NCI-H2227 (cell line): ENCODE results near the gene RNPS1.

Experiments
- DNase-seq: peaks from one replicate; lab custom pipeline; 2025; ENCODE audit not compliant: unreplicated experiment; lab: John Stamatoyannopoulos, UW

Gene RNPS1

DNA sequence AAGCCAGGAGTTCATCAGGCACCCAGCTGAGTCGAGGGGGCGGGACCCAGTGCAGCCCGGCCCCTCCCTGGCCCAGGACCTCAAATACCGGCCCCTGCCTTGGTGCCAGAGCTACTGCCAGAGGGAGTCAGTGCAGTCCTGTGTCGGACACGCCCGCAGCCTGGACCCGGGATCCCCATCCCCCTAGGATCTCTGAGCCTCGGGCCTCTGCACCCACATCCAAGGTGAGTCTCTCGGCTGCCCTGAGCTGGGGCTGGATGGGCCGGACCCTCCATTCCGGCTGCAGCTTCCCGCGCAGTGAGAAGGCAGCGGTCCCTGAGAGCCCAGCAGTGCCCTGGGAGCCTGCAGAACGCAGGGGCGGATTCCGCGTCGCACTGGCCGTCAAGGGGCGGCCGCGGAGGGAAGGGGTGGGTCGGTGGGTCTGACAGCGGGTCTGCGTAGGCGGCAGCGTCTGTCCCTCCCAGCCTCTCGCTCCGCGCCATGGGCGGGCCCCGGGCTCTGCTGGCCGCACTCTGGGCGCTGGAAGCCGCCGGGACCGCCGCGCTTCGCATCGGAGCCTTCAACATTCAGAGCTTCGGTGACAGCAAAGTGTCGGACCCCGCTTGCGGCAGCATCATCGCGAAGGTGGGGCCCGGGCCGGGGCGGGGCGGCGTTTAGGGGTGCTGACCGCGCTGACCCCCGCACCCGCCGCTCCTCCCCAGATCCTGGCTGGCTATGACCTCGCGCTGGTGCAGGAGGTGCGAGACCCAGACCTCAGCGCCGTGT lies 31.4 kb downstream of the RNPS1 start, which contains the start of gene DNASE1L2:
TSS of gene DNASE1L2 (plus strand) at position 108 of the 765 bp plus-strand sequence. CDS start at position 481, 373 bp downstream.
- peak; percentile 74 for DNase-seq

DNA sequence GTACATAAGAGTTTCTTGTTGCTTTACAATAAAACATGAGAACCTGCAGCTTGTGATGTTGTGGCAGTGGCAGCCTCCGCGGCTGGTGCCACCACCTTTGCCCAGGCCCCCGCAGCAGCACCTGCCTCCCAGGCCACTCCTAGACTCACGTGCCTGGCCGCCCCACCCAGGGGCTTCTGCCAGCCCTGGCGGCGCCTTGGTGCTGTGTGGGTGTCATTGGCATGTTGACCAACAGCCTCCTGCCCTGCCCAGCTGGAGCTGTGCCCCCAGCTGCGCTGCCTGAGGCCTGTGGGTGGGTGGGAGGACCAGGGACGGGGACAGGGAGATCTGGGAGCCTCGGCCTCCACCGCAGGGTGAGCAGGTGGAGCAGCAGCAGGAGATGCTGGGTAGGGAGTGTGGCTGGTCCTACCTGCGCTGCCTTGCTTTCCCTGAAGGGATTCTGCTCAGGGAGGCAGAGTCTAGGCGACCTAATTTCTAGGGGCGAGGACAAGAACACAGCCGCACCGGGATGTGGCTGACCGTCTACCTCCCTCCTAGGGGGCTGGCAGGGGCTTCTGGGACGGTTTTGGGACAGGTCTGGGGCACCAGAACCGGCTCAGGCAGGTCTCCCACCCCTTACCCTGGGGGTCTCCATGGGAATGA lies 32.1 kb downstream of the RNPS1 start:
- DNase-seq = no peak

DNA sequence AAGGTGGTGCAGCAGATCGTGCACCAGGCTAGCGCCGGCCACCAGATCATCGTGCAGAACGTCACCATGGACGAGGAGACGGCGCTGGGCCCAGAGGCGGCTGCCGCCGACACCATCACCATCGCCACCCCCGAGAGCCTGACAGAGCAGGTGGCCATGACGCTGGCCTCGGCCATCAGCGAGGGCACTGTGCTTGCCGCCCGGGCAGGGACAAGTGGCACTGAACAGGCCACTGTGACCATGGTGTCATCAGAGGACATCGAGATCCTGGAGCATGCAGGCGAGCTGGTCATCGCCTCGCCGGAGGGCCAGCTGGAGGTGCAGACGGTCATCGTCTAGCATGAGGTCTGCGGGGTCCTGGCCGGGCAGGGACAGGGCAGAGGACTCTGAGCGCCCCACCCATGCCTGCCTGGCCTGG lies 32.7 kb downstream of the RNPS1 start:
- no peak for DNase-seq

DNA sequence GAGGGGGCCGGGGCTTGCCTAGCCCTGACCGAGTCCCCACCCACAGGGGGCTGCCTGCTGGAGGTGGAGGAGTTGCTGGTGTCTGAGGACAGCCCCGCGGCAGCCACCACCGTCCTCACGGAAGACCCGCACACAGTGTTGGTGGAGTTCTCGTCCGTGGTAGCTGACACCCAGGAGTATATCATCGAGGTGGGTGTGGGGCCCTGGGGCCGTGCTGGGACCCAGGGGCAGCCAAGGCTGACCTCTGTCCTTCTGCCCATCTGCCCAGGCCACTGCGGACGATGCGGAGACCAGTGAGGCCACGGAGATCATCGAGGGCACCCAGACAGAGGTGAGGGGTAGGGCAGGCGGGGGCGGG lies 33.1 kb downstream of the RNPS1 start:
- no peak for DNase-seq

DNA sequence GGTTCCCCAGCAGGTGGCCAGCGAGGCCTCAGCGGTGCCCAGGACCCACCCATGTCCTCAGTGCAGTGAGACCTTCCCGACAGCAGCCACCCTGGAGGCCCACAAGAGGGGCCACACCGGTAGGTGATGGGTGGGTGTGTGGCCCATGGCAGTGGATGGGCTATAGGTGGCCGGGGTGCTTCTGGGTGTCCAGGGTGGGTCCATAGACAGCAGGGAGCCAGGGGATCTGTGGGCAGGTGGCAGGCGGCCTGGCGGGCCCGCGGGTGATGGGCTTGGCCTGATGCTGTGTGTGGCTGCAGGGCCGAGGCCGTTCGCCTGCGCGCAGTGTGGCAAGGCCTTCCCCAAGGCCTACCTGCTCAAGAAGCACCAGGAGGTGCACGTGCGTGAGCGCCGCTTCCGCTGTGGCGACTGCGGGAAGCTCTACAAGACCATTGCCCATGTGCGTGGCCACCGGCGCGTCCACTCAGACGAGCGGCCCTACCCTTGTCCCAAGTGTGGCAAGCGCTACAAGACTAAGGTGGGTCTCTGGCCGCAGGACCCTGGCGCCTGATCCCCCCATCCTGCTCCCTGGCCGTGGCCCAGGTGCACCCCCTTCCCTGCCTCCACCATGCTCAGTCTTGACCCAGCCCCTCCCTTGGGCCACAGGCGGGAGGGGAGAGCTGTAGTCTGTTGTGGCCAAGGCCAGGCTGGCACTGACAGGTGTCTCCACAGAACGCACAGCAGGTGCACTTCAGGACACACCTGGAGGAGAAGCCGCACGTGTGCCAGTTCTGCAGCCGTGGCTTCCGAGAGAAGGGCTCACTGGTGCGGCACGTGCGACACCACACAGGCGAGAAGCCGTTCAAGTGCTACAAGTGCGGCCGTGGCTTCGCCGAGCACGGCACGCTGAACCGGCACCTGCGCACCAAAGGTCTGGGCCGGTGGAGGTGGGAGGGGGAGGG lies 33.8 kb downstream of the RNPS1 start:
- no peak for DNase-seq

DNA sequence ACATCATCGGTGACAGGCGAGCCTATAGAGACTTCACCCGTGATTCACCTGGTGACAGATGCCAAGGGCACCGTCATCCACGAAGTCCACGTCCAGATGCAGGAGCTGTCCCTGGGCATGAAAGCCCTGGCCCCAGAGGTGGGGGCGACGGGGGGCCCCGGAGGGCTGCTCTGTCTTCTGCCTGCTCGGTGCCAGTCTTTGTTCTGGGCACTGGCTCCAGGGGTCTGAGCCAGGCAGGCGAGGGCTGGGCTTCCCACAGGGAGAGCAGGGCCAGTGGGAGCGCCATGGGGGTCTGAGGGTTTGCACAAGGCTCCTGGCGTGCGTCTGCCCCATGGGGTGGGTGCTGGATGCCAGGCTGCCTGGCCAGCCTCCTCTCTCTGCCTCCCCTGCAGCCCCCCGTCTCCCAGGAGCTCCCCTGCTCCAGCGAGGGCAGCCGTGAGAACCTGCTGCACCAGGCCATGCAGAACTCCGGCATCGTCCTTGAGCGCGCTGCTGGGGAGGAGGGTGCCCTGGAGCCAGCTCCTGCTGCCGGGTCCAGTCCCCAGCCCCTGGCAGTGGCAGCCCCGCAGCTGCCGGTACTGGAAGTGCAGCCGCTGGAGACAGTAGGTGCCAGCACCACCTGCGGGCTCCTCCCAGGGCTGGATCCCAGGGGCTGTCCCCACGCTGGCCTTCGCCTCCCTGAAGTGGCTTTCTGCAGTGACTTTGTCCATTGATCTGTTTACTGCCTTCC lies 34.7 kb downstream of the RNPS1 start:
- no peak for DNase-seq

DNA sequence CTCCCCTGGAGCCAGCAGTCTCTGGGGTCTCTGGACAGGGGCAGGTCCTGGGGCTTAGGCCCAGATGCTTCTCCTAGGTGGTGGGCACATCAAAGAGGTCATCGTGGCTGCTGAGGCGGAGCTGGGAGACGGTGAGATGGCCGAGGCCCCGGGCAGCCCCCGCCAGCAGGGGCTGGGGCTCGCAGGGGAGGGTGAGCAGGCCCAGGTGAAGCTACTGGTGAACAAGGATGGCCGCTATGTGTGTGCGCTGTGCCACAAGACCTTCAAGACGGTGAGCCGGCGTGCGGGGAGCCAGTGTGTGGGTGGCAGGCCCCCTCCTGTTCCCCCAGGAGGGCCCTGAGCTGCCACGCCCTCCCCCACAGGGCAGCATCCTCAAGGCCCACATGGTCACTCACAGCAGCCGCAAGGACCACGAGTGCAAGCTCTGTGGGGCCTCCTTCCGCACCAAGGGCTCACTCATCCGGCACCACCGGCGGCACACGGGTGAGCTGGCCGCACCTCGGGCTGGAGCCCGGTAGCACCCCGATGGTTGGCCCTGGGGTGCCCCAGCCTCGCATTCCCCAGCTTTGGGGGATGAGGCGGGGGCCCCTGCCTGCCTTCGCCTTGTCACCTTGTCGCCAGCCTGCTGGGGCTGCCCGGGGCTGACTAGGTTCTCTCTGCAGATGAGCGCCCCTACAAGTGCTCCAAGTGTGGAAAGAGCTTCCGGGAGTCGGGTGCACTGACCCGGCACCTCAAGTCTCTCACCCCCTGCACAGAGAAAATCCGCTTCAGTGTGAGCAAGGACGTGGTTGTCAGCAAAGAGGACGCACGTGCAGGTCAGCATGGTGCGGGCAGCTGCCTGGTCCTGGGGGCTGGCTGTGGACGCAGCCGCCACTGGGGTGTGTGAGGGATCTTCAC lies 35.6 kb downstream of the RNPS1 start:
- no peak for DNase-seq

DNA sequence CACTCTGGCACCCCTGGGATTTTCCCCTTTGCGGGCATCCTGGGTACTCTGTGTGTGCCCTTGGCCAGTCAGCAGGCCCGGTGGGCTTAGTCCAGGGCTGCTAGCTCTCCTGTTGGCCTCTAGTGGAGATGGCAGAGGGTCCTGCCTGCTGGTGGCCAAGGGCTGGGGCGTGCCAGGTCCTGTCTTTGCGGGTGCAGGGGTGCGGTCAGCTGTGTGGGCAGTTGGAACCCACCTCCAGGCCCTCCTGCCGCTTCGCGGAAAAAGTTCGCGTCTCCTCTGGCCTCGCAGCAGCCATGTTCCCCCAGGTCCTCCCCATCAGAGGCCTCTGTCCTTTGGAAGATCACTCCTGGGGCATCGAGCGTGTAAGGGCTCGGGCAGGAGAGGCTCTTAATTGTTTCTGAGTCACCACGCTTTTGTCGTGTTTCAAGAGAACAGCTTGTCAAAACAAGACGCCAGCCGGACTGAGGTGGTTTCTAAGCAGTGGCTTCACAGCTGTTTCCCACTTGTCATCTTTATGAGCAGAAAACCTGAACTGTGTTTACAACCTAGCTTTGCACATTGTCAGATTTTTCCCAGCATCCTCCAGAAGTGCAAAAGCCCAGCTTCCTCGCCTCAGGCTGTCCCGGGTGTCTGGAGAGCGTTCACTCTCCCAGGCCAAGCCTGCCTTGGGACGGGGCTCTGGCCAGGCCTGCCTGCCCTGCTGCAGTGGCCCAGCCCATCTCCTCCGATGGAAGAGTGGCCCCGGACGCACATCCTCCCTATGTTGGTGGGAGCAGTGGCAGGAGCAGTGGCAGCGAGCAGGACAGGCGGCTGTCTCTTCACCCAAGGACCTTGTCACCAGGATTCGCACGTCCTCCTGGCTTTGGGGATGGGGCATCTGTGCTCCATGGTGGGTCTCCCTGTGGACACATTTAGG lies 36.7 kb downstream of the RNPS1 start:
- peak; percentile 24 for DNase-seq

DNA sequence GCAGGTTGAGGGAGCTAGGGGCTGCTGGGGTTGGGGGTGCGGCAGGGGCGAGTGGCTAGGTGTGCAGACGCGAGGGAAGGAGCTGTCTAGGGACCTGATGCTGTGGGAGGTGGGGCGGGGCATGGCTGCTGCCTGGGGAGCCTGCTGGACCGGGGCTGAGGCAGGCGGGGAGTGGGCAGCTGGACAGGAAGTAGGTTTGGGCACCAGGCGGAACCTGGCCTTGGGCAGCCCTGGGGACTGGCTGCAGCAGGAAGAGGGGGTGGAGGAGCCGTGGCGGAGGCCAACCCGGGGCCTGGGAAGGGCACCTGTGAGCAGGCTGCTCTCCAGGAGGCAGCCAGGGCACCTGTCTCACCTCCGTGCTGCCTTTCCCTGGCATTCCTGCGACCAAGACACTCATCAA lies 37.5 kb downstream of the RNPS1 start:
- DNase-seq = no peak

DNA sequence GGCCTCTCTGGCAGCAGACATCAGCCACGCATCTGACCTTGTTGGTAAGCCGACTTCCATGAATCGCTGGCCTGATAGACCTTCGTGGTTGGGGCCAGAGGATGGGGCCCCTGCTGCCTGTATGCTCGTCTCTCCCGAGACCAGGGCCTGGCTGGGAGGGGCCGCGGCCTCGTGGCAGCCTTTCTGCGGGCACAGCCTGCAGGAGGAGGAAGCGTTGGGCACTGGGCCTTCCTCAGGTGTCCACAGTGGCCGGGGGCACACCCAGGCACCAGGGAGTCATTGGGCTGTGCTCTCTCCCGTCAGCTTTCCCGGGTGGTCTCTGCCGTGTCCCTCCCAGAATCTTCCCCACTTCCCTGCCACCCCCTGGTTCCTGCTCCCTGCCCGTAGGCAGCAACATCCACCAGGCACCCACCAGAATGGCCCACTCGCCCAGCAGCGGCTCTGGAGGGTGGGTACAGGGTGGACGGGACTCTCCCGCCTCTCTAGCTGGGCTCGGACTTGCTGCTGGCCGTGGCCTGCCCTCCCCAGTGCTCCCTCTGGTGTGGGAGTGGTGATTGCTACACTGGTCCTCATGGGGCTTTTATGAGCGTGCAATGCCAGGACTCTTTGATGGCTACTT lies 38.2 kb downstream of the RNPS1 start:
- DNase-seq = no peak

DNA sequence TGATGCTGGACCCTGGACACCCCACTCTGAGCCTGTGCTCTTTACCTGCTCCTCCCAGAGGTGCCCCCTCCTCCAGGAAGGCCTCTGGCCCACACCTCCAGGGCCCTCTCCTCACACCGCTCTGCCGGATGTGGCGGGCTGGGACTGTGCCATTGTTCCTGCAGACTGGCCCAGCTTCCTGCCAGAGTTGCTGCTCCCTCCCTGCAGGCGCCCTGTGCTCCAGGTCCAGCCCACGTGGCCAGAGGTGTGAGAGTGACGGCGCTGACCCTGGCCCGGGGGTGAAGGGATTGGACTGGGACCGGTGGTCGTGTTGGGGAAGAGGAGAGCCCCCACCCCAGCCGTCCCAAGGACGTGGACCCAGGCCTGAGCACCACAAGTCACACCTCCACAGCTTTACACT lies 38.8 kb downstream of the RNPS1 start:
- no peak for DNase-seq

DNA sequence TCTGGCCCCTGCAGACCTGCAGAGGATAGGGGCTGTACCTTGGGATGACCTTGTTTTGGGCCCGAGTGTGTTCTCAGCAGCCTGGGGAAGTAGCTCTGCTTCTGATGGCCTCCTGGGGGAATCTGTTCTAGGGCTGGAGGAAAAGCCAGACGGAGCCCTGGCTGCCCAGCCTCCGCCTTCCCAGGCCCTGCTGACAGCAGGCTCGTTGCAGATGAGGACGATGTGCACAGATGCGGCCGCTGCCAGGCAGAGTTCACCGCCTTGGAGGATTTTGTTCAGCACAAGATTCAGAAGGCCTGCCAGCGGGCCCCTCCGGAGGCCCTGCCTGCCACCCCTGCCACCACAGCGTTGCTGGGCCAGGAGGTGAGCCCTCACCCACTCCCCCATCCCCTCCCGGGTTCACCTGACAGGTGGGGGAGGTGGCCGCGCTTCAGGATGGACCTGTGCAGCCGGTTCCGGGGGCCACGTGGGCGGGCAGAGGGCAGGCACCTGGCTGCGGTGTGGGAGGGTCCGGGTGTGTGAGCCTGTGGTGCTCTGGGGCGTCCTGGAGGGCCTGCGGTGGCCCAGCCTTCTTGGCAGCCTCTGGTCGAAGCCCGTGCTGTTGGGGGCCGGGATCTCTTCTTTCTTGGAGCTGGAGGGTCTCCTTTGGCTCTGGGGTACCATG lies 39.6 kb downstream of the RNPS1 start:
- no peak for DNase-seq

DNA sequence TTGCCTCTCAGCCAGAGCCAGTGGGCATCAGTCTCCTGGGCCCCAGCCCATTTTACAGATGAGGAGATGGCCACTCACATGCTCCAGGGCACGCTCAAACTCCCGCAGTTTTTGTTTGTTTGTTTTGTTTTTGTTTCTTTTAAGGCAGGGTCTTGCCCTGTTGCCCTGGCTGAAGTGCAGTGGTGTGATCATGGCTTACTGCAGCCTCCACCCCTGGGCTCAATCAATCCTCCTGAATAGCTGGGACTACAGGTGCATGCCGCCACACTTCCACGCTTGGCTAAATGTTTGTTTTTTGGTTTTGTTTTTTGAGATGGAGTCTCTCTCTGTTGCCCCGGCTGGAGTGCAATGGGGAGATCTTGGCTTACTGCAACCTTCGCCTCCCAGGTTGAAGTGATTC lies 41.0 kb downstream of the RNPS1 start:
- no peak for DNase-seq

DNA sequence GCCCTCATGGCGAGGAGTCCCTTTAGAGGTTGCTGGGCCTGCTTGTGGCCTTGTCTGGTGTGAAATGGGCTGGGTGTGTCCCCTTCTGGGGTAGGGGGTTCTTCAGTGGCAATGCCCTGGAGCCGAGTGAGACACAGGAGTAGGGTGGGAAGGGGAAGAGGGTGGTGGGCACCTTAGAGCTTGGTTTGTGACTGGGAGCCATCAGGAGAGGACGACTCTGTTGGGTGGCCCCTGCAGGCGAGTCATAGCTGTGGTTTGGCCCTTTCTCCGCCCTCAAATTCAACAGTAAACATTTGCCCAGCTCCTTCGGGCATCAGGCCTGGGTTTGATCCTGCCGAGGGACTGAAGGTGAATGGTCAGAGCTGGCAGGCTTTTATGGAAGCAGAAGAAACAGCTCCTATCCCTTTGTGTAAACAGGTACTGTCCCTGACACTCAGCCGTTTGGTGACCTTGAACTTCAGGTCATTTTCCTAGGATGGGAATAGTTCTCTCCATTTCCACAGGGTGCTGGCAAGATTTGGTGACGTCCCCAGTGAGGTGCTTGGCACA lies 41.6 kb downstream of the RNPS1 start:
- no peak for DNase-seq

DNA sequence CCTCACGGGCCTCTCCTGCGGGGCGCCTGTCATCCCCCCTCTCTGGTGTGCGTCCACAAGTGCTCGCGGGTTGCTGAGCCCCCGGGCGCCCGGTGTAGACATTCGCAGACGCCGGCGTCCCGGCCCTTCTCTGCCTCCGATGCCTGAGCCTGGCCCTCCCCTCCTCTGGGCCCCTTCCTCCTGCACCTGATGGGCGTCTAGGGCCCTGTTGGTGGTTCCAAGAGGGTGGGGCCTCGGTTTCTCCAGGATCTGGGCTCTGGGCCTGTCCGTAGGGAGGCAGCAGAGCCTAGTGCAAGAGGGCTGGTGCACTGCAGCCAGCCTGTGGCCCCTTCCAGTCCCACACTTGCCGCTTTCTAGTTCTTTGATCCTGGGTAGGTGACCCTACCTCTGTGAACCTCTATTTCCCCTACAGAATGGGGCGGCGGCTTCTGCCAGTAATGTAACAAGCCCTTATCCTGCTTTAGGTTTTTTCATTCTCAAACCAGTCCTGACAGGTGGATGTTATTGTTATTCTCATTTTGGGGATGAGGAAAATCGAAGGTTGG lies 43.9 kb downstream of the RNPS1 start:
- DNase-seq = peak; percentile 64

DNA sequence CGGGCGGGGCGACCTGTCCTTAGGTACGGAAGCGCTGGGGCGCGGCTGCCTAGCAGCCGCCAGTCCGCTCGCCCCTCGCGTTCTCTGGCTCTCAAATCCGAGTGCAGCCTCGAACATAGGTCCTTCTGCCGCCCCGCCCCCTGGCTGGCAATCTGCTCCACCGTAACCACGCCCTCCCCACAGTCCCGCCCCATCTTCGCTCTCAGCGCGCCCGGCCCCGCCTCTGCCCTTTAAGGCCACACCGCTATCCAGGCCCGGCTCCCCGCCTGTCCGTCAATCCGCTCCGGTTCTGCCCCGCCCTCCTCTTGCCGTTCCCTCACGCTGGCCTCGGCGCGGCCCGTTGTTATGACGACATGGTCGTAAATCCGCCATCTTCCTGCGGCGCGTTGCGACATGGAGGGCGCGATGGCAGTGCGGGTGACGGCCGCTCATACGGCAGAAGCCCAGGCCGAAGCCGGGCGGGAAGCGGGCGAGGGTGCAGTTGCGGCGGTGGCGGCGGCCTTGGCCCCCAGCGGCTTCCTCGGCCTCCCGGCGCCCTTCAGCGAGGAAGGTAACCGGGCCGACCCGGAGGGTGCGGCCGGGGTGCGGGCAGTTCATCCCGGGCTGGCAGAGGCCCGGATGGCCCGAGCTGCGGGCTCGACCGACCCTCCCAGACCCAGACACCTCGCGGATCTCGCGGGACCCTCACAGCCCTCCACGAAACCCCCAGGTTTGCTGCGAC lies 44.5 kb downstream of the RNPS1 start, which contains the start of gene E4F1:
TSS of gene E4F1 (plus strand) at position 371 of the 721 bp plus-strand sequence. CDS start at position 394, 23 bp downstream.
- peak; percentile 100 for DNase-seq

DNA sequence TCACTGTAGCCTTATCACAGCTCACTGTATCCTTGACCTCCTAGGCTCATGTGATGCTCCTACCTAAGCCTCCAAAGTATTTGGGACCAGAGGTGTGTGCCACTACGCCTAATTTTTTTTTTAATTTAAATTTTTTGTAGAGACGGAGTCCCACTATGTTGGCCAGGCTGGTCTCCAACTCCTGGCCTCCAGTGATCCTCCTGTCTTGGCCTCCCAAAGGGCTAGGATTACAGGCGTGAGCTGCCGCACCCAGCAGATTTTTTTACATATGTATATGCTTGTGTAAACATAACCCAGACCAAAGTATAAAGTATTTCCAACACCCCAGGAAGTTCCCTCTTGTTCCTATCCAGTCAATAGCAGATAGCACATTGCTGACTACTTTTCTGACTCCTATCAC lies 51.6 kb downstream of the RNPS1 start:
- no peak for DNase-seq
